ENCODE data around the gene ARHGEF39.

The ARHGEF39 gene

DNA sequence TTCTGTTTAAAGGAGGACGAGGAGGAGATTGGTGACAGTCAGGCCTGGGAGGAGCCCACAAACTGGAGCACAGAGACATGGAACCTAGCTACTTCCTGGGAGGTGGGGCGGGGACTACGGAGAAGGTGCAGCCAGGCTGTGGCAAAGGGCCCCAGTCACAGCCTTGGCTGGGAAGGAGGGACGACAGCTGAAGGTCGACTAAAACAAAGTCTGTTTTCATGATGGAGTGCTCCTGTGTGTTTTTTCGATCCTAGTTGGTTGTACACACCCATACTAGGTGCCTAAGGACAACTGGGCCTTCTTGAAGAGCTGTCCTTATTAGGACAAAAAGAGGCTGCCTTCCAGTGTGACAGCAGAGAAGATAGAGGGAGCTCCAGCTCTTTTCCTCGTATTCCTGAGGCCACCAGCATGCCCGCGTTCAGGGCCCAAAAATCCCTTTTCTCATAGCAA lies 4.0 kb downstream of the ARHGEF39 start:
- DNase-seq, result no peak
- Histone ChIP-seq H3K36me3 (replicated peaks; ENCODE audit: insufficient read depth, low read length) (no peaks in the 10 kb centered on the region), H4K20me1 (ENCODE audit: insufficient read depth, low read length) (no peaks in the 10 kb centered on the region), H2AFZ (ENCODE audit: low read length) (no peak overlapping the region), H3K4me1 (ENCODE audit: low read length) (peaks cover 22% of the 10 kb centered on the region), H3K4me2 (ENCODE audit: low read depth, low read length) (no peak overlapping the region), H3K4me3 (ENCODE audit: low read length) (no peak overlapping the region), H3K9me3 (replicated peaks; ENCODE audit: insufficient read depth, low read length) (no peaks in the 10 kb centered on the region), H3K9ac (ENCODE audit: low read length) (no peak overlapping the region), H3K9me2 (replicated peaks; ENCODE audit: insufficient read depth, low read length) (no peaks in the 10 kb centered on the region), H3K27me3 (replicated peaks; ENCODE audit: insufficient read depth, low read length) (no peaks in the 10 kb centered on the region), H3F3A (ENCODE audit: insufficient read depth, low read length) (peaks cover 36% of the 10 kb centered on the region), H3K27ac (ENCODE audit: low read length) (no peak overlapping the region), H3K79me2 (ENCODE audit: low read length) (peaks cover 14% of the 10 kb centered on the region)
- TF ChIP-seq EZH2phosphoT487 (IDR thresholded peaks at IDR 0.05; ENCODE audit: low read length), result no peak
- TF ChIP-seq EZH2 (optimal IDR thresholded peaks at IDR 0.05; ENCODE audit: low read depth, low read length), result no peak
- TF ChIP-seq, protein P1, sequence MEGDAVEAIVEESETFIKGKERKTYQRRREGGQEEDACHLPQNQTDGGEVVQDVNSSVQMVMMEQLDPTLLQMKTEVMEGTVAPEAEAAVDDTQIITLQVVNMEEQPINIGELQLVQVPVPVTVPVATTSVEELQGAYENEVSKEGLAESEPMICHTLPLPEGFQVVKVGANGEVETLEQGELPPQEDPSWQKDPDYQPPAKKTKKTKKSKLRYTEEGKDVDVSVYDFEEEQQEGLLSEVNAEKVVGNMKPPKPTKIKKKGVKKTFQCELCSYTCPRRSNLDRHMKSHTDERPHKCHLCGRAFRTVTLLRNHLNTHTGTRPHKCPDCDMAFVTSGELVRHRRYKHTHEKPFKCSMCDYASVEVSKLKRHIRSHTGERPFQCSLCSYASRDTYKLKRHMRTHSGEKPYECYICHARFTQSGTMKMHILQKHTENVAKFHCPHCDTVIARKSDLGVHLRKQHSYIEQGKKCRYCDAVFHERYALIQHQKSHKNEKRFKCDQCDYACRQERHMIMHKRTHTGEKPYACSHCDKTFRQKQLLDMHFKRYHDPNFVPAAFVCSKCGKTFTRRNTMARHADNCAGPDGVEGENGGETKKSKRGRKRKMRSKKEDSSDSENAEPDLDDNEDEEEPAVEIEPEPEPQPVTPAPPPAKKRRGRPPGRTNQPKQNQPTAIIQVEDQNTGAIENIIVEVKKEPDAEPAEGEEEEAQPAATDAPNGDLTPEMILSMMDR (IDR thresholded peaks at IDR 0.05; ENCODE audit: low read length), result no peak

GRCh38 chr9:35659340-35659739 lies 5.7 kb downstream of the ARHGEF39 start:
- TF ChIP-seq EZH2 (optimal IDR thresholded peaks at IDR 0.05; ENCODE audit: low read depth, low read length) (no peak), EZH2phosphoT487 (IDR thresholded peaks at IDR 0.05; ENCODE audit: low read length) (no peak)
- TF ChIP-seq, protein P1 (IDR thresholded peaks at IDR 0.05; ENCODE audit: low read length), result no peak
- H3K9me3 ChIP-seq (replicated peaks; ENCODE audit: insufficient read depth, low read length), result no peaks in the 10 kb centered on the region
- peaks cover 29% of the 10 kb centered on the region for H3F3A ChIP-seq (ENCODE audit: insufficient read depth, low read length)
- no peaks in the 10 kb centered on the region for H3K9me2 ChIP-seq (replicated peaks; ENCODE audit: insufficient read depth, low read length)
- DNase-seq, result no peak
- H2AFZ ChIP-seq (ENCODE audit: low read length), result no peak overlapping the region
- H3K9ac ChIP-seq (ENCODE audit: low read length), result peak overlapping the region; percentile 88; the same call in 1 of the 2 replicates
- H3K27ac ChIP-seq (ENCODE audit: low read length), result peak overlapping the region; percentile 91; the same call in 1 of the 2 replicates
- H3K27me3 ChIP-seq (replicated peaks; ENCODE audit: insufficient read depth, low read length), result no peaks in the 10 kb centered on the region
- peak overlapping the region; percentile 74 for H3K4me3 ChIP-seq (ENCODE audit: low read length)
- H3K36me3 ChIP-seq (replicated peaks; ENCODE audit: insufficient read depth, low read length), result no peaks in the 10 kb centered on the region
- H3K4me1 ChIP-seq (ENCODE audit: low read length), result peaks cover 19% of the 10 kb centered on the region
- peaks cover 14% of the 10 kb centered on the region for H3K79me2 ChIP-seq (ENCODE audit: low read length)
- H3K4me2 ChIP-seq (ENCODE audit: low read depth, low read length), result peak overlapping the region; percentile 89
- no peaks in the 10 kb centered on the region for H4K20me1 ChIP-seq (ENCODE audit: insufficient read depth, low read length)

DNA sequence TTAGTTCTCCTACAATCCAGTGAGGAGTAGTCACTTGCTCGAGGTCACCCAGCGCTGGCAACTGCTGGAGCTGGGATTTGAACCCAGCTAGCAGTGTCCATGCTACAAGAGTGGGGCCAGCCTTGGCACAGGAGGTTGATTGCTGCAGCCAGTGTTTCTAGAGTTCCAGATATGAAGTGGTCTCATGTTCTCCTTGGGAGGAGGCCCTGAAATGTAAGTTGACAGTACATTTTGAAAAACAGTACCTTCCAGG lies 6.1 kb downstream of the ARHGEF39 start:
- H3K4me3 ChIP-seq (ENCODE audit: low read length), result peak overlapping the region; percentile 74
- H3K4me2 ChIP-seq (ENCODE audit: low read depth, low read length), result peak overlapping the region; percentile 89
- peaks cover 14% of the 10 kb centered on the region; the same call in 1 of the 2 replicates for H3K4me1 ChIP-seq (ENCODE audit: low read length)
- peak; percentile 54 for DNase-seq
- H3K9me3 ChIP-seq (replicated peaks; ENCODE audit: insufficient read depth, low read length), result no peaks in the 10 kb centered on the region
- H3F3A ChIP-seq (ENCODE audit: insufficient read depth, low read length), result peaks cover 25% of the 10 kb centered on the region
- TF ChIP-seq, protein P1 (IDR thresholded peaks at IDR 0.05; ENCODE audit: low read length), result no peak
- TF ChIP-seq EZH2 (optimal IDR thresholded peaks at IDR 0.05; ENCODE audit: low read depth, low read length) (no peak), EZH2phosphoT487 (IDR thresholded peaks at IDR 0.05; ENCODE audit: low read length) (no peak)
- no peaks in the 10 kb centered on the region for H3K27me3 ChIP-seq (replicated peaks; ENCODE audit: insufficient read depth, low read length)
- peaks cover 14% of the 10 kb centered on the region for H3K79me2 ChIP-seq (ENCODE audit: low read length)
- peak overlapping the region; percentile 80 for H2AFZ ChIP-seq (ENCODE audit: low read length)
- no peaks in the 10 kb centered on the region for H3K36me3 ChIP-seq (replicated peaks; ENCODE audit: insufficient read depth, low read length)
- no peaks in the 10 kb centered on the region for H3K9me2 ChIP-seq (replicated peaks; ENCODE audit: insufficient read depth, low read length)
- H3K9ac ChIP-seq (ENCODE audit: low read length), result peak overlapping the region; percentile 88
- H3K27ac ChIP-seq (ENCODE audit: low read length), result peak overlapping the region; percentile 91; the same call in 1 of the 2 replicates
- H4K20me1 ChIP-seq (ENCODE audit: insufficient read depth, low read length), result no peaks in the 10 kb centered on the region

All from MM.1S (cell line).